Activated T-cell treated with anti-CD3 and anti-CD28 coated beads, Interleukin-2, amount 50 U/mL, for 48 hours (primary cell): ENCODE results near the gene RASSF5.
A peak's percentile ranks its signal among the peaks of the same experiment; 100 is the strongest.

Experiments
- DNase-seq, 2 experiments: peaks; one replicate each; pipeline ENCODE4 v3.0.0-alpha.2; 2020

The RASSF5 gene

DNA sequence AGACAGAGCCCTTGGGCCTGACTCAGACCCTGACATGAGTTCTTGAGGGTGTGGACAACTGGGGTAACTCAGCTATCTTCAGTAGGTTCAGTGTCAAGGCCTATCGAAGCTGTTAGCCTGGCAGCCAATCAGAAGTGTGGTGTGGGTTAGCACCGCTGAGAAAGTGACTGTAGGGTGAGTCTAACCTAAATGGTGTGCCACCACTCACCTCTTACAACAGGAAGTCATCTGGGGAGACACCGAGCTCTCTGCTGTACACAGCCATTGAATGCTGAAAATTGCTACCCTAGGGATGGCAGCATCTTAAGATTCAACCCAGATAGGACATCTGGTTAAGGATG, 44.6 kb downstream of the RASSF5 start:
- DNase-seq = peak; percentile 75 to 78

DNA sequence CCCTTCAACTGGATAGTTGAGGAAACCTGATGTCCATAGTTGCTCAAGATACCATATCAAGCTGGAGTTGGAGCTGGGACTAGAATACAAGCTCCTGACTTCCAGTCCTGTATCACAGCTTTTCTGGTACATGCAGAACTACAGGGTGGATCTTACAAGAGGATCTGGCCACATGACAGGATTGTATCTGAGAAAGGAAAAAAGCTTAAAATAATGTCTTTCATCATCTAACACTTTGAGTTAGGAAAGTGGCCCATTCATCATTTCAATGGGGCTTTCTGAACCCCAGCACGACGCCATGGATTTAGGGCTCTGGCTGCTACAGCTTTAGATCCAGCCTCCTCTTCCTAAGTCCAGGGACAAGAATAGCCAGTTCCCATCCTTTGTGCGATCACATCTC, 46.9 kb downstream of the RASSF5 start:
- no peak for DNase-seq

- no peak for DNase-seq
Measured at GRCh38 chr1:206554701-206555472, 47.6 kb downstream of the RASSF5 start.

- peak; percentile 74 to 77 for DNase-seq
Measured at GRCh38 chr1:206555473-206555935, 48.2 kb downstream of the RASSF5 start.

- DNase-seq = peak; percentile 68 to 74
Measured at GRCh38 chr1:206556047-206556749, 48.9 kb downstream of the RASSF5 start.

GRCh38 chr1:206556750-206557635, 49.7 kb downstream of the RASSF5 start:
- peak; percentile 93 to 95 for DNase-seq

DNA sequence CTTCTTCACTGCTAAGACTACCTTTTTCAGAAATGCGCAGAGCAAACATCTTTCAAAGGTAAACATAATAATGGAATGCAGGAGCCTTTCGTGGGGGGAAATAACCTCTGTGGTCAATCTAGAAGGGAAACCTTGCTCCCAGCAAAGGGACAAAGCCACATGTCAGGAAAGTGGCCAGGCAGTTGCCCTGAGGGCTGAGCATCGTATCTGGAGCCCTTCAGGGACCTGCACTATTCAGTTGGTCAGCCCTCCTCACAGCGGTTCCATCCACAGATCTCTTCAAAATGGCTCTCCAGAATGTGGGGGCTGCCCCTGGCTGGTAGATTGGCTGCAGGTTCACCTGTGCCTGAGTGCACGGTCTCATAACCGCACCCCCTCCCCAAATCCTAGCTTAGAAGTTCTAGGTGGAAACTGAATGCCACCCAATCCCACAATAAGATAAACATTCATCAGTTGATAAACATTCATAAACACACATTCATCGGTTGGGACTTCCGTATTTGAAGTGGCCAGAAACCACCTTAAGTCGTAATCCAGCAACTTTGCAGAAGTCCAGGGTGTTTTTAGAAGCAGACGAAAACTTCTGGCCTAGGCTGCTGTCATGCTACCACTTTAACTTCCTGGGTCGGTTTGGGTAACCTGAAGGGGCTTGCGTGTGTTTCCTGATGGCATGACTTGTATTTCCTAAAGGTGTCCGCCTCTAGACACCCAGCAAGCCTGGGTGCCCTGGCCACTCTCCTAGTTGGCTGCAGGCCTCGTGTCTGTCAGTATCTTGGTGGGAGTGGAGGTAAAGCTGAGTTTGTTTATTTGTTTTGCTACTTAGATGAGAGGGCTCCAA, 50.5 kb downstream of the RASSF5 start:
- no peak for DNase-seq

DNA sequence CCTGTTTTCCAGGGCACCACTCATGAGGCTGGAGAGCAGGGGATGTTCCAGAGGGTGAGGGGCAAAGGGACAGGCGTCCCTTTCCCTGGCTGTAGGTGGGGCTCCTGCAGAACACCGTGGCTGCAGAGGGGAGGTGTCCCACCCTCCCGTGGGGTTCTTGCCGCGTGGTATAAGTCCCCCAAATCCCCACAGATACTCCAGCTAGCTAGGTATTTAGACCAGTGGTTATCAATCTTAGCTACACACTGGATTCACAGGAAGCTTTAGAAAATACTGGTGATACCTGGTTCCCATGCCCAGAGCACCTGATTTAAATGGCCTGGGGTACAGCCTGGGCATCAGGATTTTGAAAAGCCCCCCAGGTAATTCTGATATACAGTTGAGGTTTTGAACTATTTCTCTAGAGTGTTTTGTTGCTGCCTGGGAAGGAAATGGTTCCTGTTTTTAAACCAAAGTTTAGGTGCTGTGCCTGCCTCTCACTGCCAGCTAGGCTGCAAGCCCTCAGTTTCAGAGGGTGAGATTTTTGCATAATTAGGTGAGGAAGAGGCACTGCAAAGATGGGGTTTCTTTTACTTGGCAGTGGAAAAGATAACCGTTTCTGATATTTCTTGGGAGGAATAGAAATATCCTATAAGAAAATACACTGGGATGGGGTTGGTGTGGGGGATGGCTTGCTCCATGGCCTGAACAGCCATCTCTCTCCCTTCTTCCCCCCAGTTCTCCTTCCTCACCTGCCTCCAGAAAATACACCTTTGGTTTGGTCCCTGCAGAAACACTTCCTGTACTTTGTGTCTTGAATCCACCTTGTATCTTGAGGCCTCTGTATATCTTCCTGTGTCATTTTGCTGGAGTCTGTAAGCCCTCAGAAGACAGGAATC, 51.7 kb downstream of the RASSF5 start:
- no peak for DNase-seq

DNA sequence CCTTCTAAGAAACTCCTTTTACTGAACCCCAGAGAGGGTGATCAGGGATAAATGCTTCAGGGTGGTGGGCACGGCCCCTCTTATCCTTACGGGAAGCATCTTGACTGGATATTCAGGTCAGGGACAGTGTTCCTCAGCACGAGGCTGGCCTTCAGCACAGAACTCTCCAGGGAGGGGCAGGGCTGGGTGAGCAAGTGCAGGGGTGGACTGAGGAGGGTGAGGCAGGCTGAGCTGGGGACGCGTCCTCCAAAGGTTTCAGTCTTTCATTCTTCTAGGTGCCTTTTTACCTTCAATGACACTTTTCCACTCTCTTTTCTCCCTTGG, 52.3 kb downstream of the RASSF5 start:
- peak in 1 of 2 experiments; percentile 58 for DNase-seq

- DNase-seq = peak; percentile 69 to 71
Measured at GRCh38 chr1:206560007-206560716, 52.8 kb downstream of the RASSF5 start.

DNA sequence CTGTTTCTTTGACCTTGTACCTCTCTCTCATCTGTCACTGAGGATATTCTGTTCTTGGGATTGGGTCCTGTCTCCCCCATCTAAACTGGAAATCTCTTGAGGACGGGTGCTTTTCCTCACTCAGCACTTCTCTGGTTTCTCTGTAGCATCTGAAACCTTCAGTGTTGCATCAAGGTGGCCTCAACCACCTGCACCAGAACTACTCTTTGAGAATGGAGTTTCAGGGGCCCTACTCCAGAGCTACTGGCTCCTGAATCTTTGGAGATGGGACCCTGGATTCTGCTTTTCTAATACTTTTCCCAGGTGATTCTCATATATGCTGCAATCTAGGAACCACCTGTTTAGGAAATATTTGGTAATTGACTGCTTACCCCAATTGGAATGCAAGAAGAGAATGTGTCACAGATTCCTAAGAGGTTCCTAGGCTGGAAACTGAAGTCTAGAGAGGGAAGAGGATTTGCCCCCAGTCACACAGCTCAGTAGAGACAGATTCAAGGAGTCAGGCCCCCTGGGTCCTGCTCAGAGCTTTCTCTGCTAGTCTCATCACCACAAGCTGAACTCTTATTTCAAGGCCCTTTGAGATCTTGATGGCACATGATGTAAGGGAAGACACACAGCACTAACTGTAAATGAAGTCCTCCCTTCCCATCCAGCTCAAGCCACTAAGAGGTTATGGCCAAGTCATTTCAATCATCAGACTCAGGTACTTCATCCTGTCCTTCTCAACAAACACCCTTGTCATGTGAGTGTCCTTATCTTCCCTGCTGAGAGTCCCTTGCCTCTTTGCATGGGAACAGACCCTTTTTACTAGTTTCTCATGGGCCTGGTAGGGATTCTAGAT, 56.3 kb downstream of the RASSF5 start:
- no peak for DNase-seq

- peak in 1 of 2 experiments; percentile 31 for DNase-seq
Measured at GRCh38 chr1:206565995-206566394, 58.7 kb downstream of the RASSF5 start.

DNA sequence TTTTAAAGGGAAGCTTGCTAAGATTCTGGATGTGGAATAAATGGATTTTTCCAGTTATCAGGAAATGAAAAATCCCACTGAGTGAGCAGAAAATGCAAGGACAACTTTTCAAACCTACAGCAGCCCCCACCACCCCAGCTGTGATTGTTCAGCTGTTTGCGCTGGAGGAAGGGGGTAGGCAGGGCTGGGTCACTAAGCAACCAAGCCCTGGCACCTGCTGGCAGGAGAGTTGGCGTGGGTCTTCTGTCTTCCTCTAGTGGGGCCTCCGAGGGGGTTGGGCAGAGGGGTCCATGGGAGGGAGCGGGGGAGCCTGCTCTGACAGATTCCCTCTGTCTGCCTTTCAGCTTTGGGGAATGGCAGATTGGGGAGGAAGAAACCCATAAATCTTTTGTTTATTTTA, 59.7 kb downstream of the RASSF5 start:
- peak in 1 of 2 experiments; percentile 21 for DNase-seq

DNA sequence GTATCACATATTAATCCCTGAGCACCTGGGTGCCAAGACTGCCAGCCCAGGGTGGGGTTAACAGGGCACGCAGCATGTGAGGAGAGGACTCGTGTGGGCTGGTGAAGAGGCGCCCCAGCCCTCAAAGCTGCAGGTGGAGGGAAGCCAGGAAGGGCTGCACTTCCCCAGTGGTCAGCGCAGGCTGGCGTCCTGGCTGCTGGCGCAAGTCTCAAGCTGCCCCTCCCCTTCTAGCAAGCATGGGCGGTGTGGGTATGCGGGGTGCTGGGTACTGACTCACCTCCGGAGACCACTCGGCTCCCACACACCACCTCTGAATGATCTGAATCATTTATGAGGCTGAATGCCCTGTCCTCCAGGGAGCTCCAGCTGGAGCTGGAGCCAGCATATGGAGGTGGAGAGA, 60.9 kb downstream of the RASSF5 start:
- DNase-seq = peak; percentile 58 to 69

DNA sequence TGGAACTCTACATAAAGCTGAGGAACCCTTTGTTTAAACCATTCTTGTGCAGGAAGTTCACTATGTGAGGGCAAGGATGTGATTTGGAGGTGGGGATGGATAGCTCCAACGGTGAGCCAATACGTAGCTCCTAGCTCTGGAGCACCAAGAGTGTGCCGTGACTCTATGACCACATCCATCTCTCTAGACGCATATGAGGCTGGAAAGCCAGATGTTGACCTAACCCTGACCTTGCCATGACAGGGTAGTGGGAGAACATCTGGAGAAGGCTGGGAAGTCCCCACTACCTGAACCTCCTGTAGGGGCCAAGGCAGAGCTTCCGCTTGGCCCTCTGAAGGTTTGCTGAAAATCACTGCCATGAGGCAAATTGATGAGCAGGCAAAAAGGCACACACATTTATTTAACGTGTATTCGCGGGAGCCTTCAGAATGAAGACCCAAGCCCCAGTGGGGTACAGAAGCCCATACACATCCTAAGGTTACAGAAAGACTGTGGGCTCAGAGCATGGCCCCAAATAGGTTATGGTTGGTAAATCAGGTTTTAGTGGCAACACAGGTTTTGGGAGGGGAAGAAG, 61.5 kb downstream of the RASSF5 start:
- peak in 1 of 2 experiments; percentile 35 for DNase-seq

DNA sequence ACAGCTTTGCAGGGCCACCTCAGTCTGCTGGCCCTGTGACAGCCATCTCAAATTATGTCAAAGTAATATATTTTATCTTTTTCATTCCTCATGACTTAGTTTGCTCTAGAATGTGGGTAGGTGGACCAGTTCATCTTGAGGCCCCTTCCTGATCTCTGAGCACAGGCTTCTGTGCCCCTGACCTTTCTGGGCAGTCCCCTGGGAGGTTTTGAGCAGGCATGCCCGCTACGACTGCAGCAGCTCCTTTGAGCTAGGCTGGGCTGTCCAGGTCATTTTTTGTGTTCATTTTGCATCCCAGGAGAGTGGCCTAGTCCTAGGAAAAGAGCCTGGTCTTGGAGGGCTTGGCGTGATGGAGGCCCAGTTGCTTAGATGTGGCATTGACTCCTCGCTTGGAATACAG, 62.2 kb downstream of the RASSF5 start:
- peak in 1 of 2 experiments; percentile 20 for DNase-seq

DNA sequence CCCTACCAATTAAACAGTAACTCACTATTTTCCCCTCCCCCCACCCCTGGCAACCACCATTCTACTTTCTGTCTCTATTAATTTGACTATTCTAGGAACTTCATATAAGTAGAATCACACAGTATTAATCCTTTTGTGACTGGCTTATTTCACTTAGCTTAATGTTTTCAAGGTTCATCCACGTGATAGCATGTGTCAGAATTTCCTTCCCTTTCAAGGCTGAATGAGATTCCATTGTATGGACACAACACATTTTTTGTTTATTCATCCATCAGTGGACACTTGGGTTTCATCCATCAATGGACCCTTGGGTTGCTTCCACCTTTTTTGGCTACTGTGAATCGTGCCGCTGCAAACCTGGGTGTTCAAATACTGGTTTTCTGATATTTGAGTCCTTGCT, 63.2 kb downstream of the RASSF5 start:
- no peak for DNase-seq

GRCh38 chr1:206572835-206573234, 65.5 kb downstream of the RASSF5 start:
- no peak for DNase-seq

- DNase-seq = no peak
Measured at GRCh38 chr1:206573319-206573718, 66.0 kb downstream of the RASSF5 start.
